Liver (tissue), 9 donors: ENCODE measurements around the gene COPG2. TPM values are rescaled to one million over a fixed set of nuclear protein-coding genes. Genes with fewer than 3 reads are reported as not detected.
"Not testable (repeated sequence)": the region's sequence is repeated elsewhere in the genome, so short reads cannot be mapped to it uniquely, and the experiment has no call there.

Experiments used
- DNase-seq: peaks from one replicate; pipeline ENCODE4 v3.0.0-alpha.2; 2017; ENCODE audit warnings: low spot score
- H3K27ac ChIP-seq, 2 donors: one replicate each; pipeline ENCODE4 v1.7.0; 2013; ENCODE audit warnings: inconsistent platforms in 2 of 2, low read length in 2 of 2, control low read depth in 1 of 2, low read depth in 1 of 2, mild to moderate bottlenecking in 1 of 2
- H3K27me3 ChIP-seq, 4 donors: one replicate each; pipeline versions ENCODE4 v1.6.1 to v1.7.0; 2013; ENCODE audit warnings: low read length in 3 of 4, inconsistent platforms in 1 of 4, mild to moderate bottlenecking in 1 of 4, moderate library complexity in 1 of 4; ENCODE audit not compliant: control insufficient read depth in 4 of 4, insufficient read depth in 4 of 4
- H3K36me3 ChIP-seq, 4 donors: one replicate each; pipeline versions ENCODE4 v1.6.1 to v1.7.0; 2013; ENCODE audit warnings: low read length in 3 of 4, mild to moderate bottlenecking in 3 of 4, low read depth in 1 of 4, moderate library complexity in 1 of 4; ENCODE audit not compliant: control insufficient read depth in 4 of 4, insufficient read depth in 3 of 4
- H3K4me1 ChIP-seq, 4 donors: one replicate each; pipeline versions ENCODE4 v1.6.1 to v1.7.0; 2013; ENCODE audit warnings: low read length in 3 of 4, mild to moderate bottlenecking in 3 of 4, moderate library complexity in 1 of 4; ENCODE audit not compliant: control insufficient read depth in 4 of 4, insufficient read depth in 4 of 4
- H3K4me3 ChIP-seq, 3 donors: one replicate each; pipeline versions ENCODE4 v1.6.1 to v1.7.0; 2013; ENCODE audit warnings: low read length in 3 of 3, control low read depth in 1 of 3, low read depth in 1 of 3, mild to moderate bottlenecking in 1 of 3
- H3K9ac ChIP-seq, 2 donors: one replicate each; pipeline ENCODE4 v1.7.0; 2013; ENCODE audit warnings: low read length in 2 of 2, mild to moderate bottlenecking in 2 of 2, moderate library complexity in 2 of 2, control low read depth in 1 of 2, low read depth in 1 of 2
- H3K9me3 ChIP-seq, 4 donors: one replicate each; pipeline versions ENCODE4 v1.6.1 to v1.7.0; 2013; ENCODE audit warnings: low read length in 3 of 4; ENCODE audit not compliant: control insufficient read depth in 4 of 4
- ATF3 ChIP-seq: IDR thresholded peaks from 2 replicates; pipeline ENCODE4 v1.6.1; 2016; ENCODE audit warnings: antibody characterized with exemption
- CTCF ChIP-seq: fragments of 150-350 bp; IDR thresholded peaks from 2 replicates; pipeline ENCODE4 v1.5.1; 2017; ENCODE audit warnings: improper control_type of control experiment, low read depth, low read length; ENCODE audit not compliant: missing input control
- EGR1 ChIP-seq, 2 donors: IDR thresholded peaks; 2 replicates each; pipeline ENCODE4 v1.6.1; 2016 to 2018; ENCODE audit warnings: antibody characterized with exemption in 2 of 2, low read depth in 2 of 2
- FOXA1 ChIP-seq: IDR thresholded peaks from 2 replicates; pipeline ENCODE4 v1.6.1; 2016; ENCODE audit warnings: antibody characterized with exemption
- FOXA2 ChIP-seq: IDR thresholded peaks from 2 replicates; pipeline ENCODE4 v1.6.1; 2016; ENCODE audit warnings: antibody characterized with exemption
- GABPA ChIP-seq, 2 donors: IDR thresholded peaks in 1 of 2; conservative IDR thresholded peaks in 1 of 2; 2 replicates each; pipeline ENCODE4 v1.6.1; 2016; ENCODE audit warnings: antibody characterized with exemption in 2 of 2, mild to moderate bottlenecking in 1 of 2, moderate library complexity in 1 of 2
- HNF4G ChIP-seq: IDR thresholded peaks from 2 replicates; pipeline ENCODE4 v1.6.1; 2016; ENCODE audit warnings: antibody characterized with exemption
- MAX ChIP-seq: IDR thresholded peaks from 2 replicates; pipeline ENCODE4 v1.6.1; 2016; ENCODE audit warnings: antibody characterized with exemption
- NR2F2 ChIP-seq: IDR thresholded peaks from 2 replicates; pipeline ENCODE4 v1.6.1; 2016; ENCODE audit warnings: antibody characterized with exemption
- RAD21 ChIP-seq, 2 donors: IDR thresholded peaks; 2 replicates each; pipeline ENCODE4 v1.6.1; 2016; ENCODE audit warnings: antibody characterized with exemption in 2 of 2, mild to moderate bottlenecking in 2 of 2
- REST ChIP-seq: IDR thresholded peaks from 2 replicates; pipeline ENCODE4 v1.6.1; 2016; ENCODE audit warnings: antibody characterized with exemption, mild to moderate bottlenecking
- RXRA ChIP-seq, 2 donors: IDR thresholded peaks; 2 replicates each; pipeline ENCODE4 v1.6.1; 2017 to 2018; ENCODE audit warnings: antibody characterized with exemption in 2 of 2, mild to moderate bottlenecking in 1 of 2
- SP1 ChIP-seq: IDR thresholded peaks from 2 replicates; pipeline ENCODE4 v1.6.1; 2018; ENCODE audit warnings: antibody characterized with exemption, mild to moderate bottlenecking
- TAF1 ChIP-seq: conservative IDR thresholded peaks from 2 replicates; pipeline ENCODE4 v1.6.1; 2016; ENCODE audit warnings: antibody characterized with exemption, mild to moderate bottlenecking
- YY1 ChIP-seq: IDR thresholded peaks from 2 replicates; pipeline ENCODE4 v1.6.1; 2016; ENCODE audit warnings: antibody characterized with exemption, mild to moderate bottlenecking
- ZBTB33 ChIP-seq: IDR thresholded peaks from 2 replicates; pipeline ENCODE4 v1.6.1; 2016; ENCODE audit warnings: antibody characterized with exemption
- WGBS: extraction: QIAGEN DNeasy Blood & Tissue Kit; methylation state at CpG from one replicate; pipeline ENCODE4 v1.1.7; 2013; 5-methylcytosine and 5-hydroxymethylcytosine counted together
- polyA plus RNA-seq, 2 donors: library from polyadenylated mRNA; stranded (reverse) in 1 of 2; unstranded in 1 of 2; fragments of 200-250 nt in 1 of 2; fragments of >200 nt in 1 of 2; fragmentation: Nextera tagmentation in 1 of 2; extraction: Ambion mirVana in 1 of 2; gene quantifications; one replicate each; pipeline versions ENCODE4 v1.2.1 to v1.2.3, GENCODE V29; 2013 to 2015
- total RNA-seq, 2 donors: library from RNA; depleted of rRNA; stranded (reverse); fragments of >200 nt; gene quantifications; one replicate each; pipeline ENCODE4 v1.2.3, GENCODE V29; 2014
- donor health status: healthy.
- donor health status: healthy.
- donor health status: healthy.
- donor health status: healthy.
- donor health status: healthy.

COPG2 gene
- total and polyA plus RNA-seq, 4 donors = 0.99 to 10.3 (median 4.7) TPM

- H3K4me1 ChIP-seq, DNase-seq, H3K36me3 ChIP-seq, H3K27ac ChIP-seq, H3K27me3 ChIP-seq, H3K4me3 ChIP-seq, H3K9ac ChIP-seq, H3K9me3 ChIP-seq: not testable (repeated sequence)
- 93% methylated on average over 7 of the region's 7 CpGs for WGBS
These were observed 127.3 kb downstream of the COPG2 start for GRCh38 chr7:130541287-130541686.

- not testable (repeated sequence) for H3K36me3 ChIP-seq, H3K9ac ChIP-seq, H3K9me3 ChIP-seq, H3K27ac ChIP-seq, H3K4me3 ChIP-seq, H3K27me3 ChIP-seq, H3K4me1 ChIP-seq, DNase-seq
- WGBS = 80% methylated on average over 6 of the region's 6 CpGs
These were observed 130.7 kb downstream of the COPG2 start for GRCh38 chr7:130537894-130538293.

- H3K27ac ChIP-seq = no peak overlapping the region
- no peak for TF ChIP-seq YY1
- TF ChIP-seq CTCF = no peak
- no peak for TF ChIP-seq FOXA2
- TF ChIP-seq REST = no peak
- no peak for TF ChIP-seq SP1
- no peak for TF ChIP-seq RAD21 (IDR thresholded peaks at IDR 0.05)
- TF ChIP-seq ZBTB33 = no peak
- TF ChIP-seq HNF4G = no peak
- no peak for TF ChIP-seq GABPA (IDR thresholded peaks at IDR 0.05 in 1 of 2, conservative IDR thresholded peaks at IDR 0.05 in 1 of 2)
- TF ChIP-seq TAF1 = no peak
- TF ChIP-seq RXRA (IDR thresholded peaks at IDR 0.05) = no peak
- no peak for TF ChIP-seq EGR1 (IDR thresholded peaks at IDR 0.05; ENCODE audit: low read depth in 2 of 2)
- no peak for TF ChIP-seq NR2F2
- TF ChIP-seq FOXA1 = no peak
- no peak for TF ChIP-seq MAX
- TF ChIP-seq ATF3 = no peak
- H3K27me3 ChIP-seq = no peaks in the 10 kb centered on the region
- H3K4me1 ChIP-seq = no peaks in the 10 kb centered on the region
- H3K9ac ChIP-seq = no peak overlapping the region
- WGBS = 90% methylated on average over 2 of the region's 2 CpGs
- H3K36me3 ChIP-seq = peaks cover 0 to 3% (median 0%) of the 10 kb centered on the region in 4 donors
- no peaks in the 10 kb centered on the region for H3K9me3 ChIP-seq
- no peak overlapping the region for H3K4me3 ChIP-seq
- DNase-seq = no peak
These were observed 139.1 kb downstream of the COPG2 start for GRCh38 chr7:130529417-130529816.

GRCh38 chr7:130527752-130528355 is 140.7 kb downstream of the COPG2 start:
- H3K4me1 ChIP-seq, H3K36me3 ChIP-seq, H3K9me3 ChIP-seq, H3K9ac ChIP-seq, H3K4me3 ChIP-seq, H3K27ac ChIP-seq, H3K27me3 ChIP-seq, DNase-seq: not testable (repeated sequence)
- WGBS = 87% methylated on average over 15 of the region's 17 CpGs
